Measurements from ENCODE around the gene CUBN.

- TF ChIP-seq EP300 (IDR thresholded peaks at IDR 0.05), result no peak
- TF ChIP-seq, protein P1, sequence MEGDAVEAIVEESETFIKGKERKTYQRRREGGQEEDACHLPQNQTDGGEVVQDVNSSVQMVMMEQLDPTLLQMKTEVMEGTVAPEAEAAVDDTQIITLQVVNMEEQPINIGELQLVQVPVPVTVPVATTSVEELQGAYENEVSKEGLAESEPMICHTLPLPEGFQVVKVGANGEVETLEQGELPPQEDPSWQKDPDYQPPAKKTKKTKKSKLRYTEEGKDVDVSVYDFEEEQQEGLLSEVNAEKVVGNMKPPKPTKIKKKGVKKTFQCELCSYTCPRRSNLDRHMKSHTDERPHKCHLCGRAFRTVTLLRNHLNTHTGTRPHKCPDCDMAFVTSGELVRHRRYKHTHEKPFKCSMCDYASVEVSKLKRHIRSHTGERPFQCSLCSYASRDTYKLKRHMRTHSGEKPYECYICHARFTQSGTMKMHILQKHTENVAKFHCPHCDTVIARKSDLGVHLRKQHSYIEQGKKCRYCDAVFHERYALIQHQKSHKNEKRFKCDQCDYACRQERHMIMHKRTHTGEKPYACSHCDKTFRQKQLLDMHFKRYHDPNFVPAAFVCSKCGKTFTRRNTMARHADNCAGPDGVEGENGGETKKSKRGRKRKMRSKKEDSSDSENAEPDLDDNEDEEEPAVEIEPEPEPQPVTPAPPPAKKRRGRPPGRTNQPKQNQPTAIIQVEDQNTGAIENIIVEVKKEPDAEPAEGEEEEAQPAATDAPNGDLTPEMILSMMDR (IDR thresholded peaks at IDR 0.05), result no peak
- no peak for TF ChIP-seq POLR2A (IDR thresholded peaks at IDR 0.05)
These were observed 129.8 kb downstream of the CUBN start for GRCh38 chr10:16999665-17000451.
